Heart left ventricle (tissue), 16 donors: Measurements from ENCODE around the gene LIN37. TPM values are rescaled to one million over a fixed set of nuclear protein-coding genes. Genes with fewer than 3 reads are reported as not detected.

Experiments
- ATAC-seq, 4 donors: fragments of 200-7000 bp; cut with Tn5 transposase; one replicate each; pipeline ENCODE4 v1.9.1; 2020 to 2022; ENCODE audit warnings: moderate library complexity in 4 of 4, mild to moderate bottlenecking in 3 of 4, moderate number of reproducible peaks in 1 of 4
- DNase-seq, 5 donors: peaks; one replicate each; pipeline ENCODE4 v3.0.0-alpha.2; 2020
- H3K27ac ChIP-seq, 12 donors: fragments of 200-600 bp; sonication (generic) in 4 of 12; one replicate each; pipeline versions ENCODE4 v1.5.0 to v1.8.0; 2016 to 2022; ENCODE audit warnings: mild to moderate bottlenecking in 2 of 12
- H3K27me3 ChIP-seq, 9 donors: fragments of 200-600 bp; sonication (generic) in 2 of 9; one replicate each; pipeline versions ENCODE4 v1.5.1 to v1.8.0; 2016 to 2022; ENCODE audit warnings: mild to moderate bottlenecking in 3 of 9
- H3K36me3 ChIP-seq, 9 donors: fragments of 200-600 bp; sonication (generic) in 2 of 9; one replicate each; pipeline versions ENCODE4 v1.5.0 to v1.8.0; 2018 to 2022; ENCODE audit warnings: mild to moderate bottlenecking in 2 of 9
- H3K4me1 ChIP-seq, 12 donors: fragments of 200-600 bp; sonication (generic) in 4 of 12; one replicate each; pipeline versions ENCODE4 v1.5.0 to v1.8.0; 2016 to 2022; ENCODE audit warnings: mild to moderate bottlenecking in 3 of 12
- H3K4me3 ChIP-seq, 12 donors: fragments of 200-600 bp; sonication (generic) in 4 of 12; one replicate each; pipeline versions ENCODE4 v1.5.0 to v1.8.0; 2017 to 2022; ENCODE audit warnings: mild to moderate bottlenecking in 9 of 12, moderate library complexity in 4 of 12
- H3K9me3 ChIP-seq, 12 donors: fragments of 200-600 bp; sonication (generic) in 4 of 12; one replicate each; pipeline versions ENCODE4 v1.5.0 to v1.8.0; 2016 to 2022; ENCODE audit warnings: mild to moderate bottlenecking in 1 of 12
- CTCF ChIP-seq, 12 donors: fragments of 200-600 bp; sonication (generic) in 4 of 12; IDR thresholded peaks; one replicate each; pipeline versions ENCODE4 v1.5.0 to v1.8.0; 2018 to 2022; ENCODE audit warnings: antibody characterized with exemption in 12 of 12, mild to moderate bottlenecking in 5 of 12
- POLR2A ChIP-seq, 2 donors: fragments of 450-650 bp; IDR thresholded peaks; one replicate each; pipeline ENCODE4 v1.6.1; 2017; ENCODE audit warnings: antibody characterized with exemption in 2 of 2, mild to moderate bottlenecking in 2 of 2, moderate library complexity in 2 of 2
- WGBS, 4 donors: extraction: QIAGEN DNeasy Blood & Tissue Kit in 2 of 4; methylation state at CpG; one replicate each; pipeline versions ENCODE4 v1.1.5 to v1.1.7; 2013 to 2018; 5-methylcytosine and 5-hydroxymethylcytosine counted together
- intact Hi-C, 10 donors: fragments of 100-400 bp; cut with DNase I; formaldehyde crosslinking; loops; one replicate each; pipeline versions ENCODE4 v1.11.1 to v1.14.2; 2022
- polyA plus RNA-seq, 2 donors: library from polyadenylated mRNA; stranded (reverse); fragments of 200-250 nt; gene quantifications; one replicate each; pipeline ENCODE4 v1.2.3, GENCODE V29; 2013
- total RNA-seq, 9 donors: library from RNA; depleted of rRNA in 2 of 9; stranded (reverse); fragments of >200 nt in 2 of 9; fragmentation: NEBNext Ultra II Directional in 3 of 9; extraction: Animal tissue kit (Norgen Biotek cat#: 25700) in 3 of 9; gene quantifications; one replicate each; pipeline versions ENCODE4 v1.1.0 to v1.2.4, GENCODE V29; 2016 to 2023
- donor health status: ischemic (EF 13 %, LVEDD 7.1; RV severe dilation, severe dysfunction).
- donor health status: healthy with polysubstance abuse.
- donor health status: DM: no; HTN: yes; CAD: no.
- donor health status: DM: no; HTN: no; CAD: no.
- donor health status: ischemic (EF 25% LVEDD 6.9; RV normal size, moderate dysfunction).
- donor health status: ischemic (EF 25% LVEDD 5.7; RV mildly dilated, moderate dysfunction).
- donor health status: healthy.
- donor health status: DM: yes; HTN: yes; CAD: no.
- donor health status: ischemic (EF 35%, LVEDD 5.7; RV mildly dilated, moderate dysfunction).
- donor health status: nonischemic (EF 11% LVEDD 7.7; RV severe dilation, severe dysfunction).
- donor health status: DM: yes; HTN: yes; CAD: no.
- donor health status: PGD.
- donor health status: ischemic (EF 29% LVEDD 5.4; RV normal size, mild dysfunction).
- donor health status: nonischemic (EF 23%, LVEDD 6.1; RV moderate dilation, normal function).

Gene LIN37
- total and polyA plus RNA-seq, 11 donors = 3.7 to 23.0 (median 7.8) TPM

- DNase-seq (no peak), ATAC-seq (no peak)
- intact Hi-C loops = loop anchor here in 1 of 10 donors (10.0 kb wide), 1 partner anchor 87 kb away; no protein-coding TSS in a partner anchor
- H3K4me1 ChIP-seq = no peaks in the 10 kb centered on the region
- no peaks in the 10 kb centered on the region for H3K9me3 ChIP-seq
- H3K36me3 ChIP-seq = peaks cover 0 to 15% (median 1%) of the 10 kb centered on the region in 9 donors
- WGBS, 4 donors = 91 to 98% (median 95%) methylated on average over 6 to 15 of the region's 15 CpGs
- H3K4me3 ChIP-seq = no peak overlapping the region
- no peak for TF ChIP-seq POLR2A (IDR thresholded peaks at IDR 0.05)
- TF ChIP-seq CTCF (IDR thresholded peaks at IDR 0.05) = no peak
- H3K27me3 ChIP-seq = no peaks in the 10 kb centered on the region
- H3K27ac ChIP-seq = no peak overlapping the region
Observed at GRCh38 chr19:35787227-35787799, 38.9 kb downstream of the LIN37 start.

- TF ChIP-seq POLR2A (IDR thresholded peaks at IDR 0.05) (no peak), CTCF (IDR thresholded peaks at IDR 0.05) (no peak)
- peaks cover 0 to 8% (median 0%) of the 10 kb centered on the region in 9 donors for H3K36me3 ChIP-seq
- WGBS, 4 donors = 82 to 87% (median 84%) methylated on average over 12 of the region's 12 CpGs
- H3K9me3 ChIP-seq = no peaks in the 10 kb centered on the region
- no peaks in the 10 kb centered on the region for H3K4me1 ChIP-seq
- intact Hi-C loops = loop anchor here in 1 of 10 donors (10.0 kb wide), 1 partner anchor 86 kb away; no protein-coding TSS in a partner anchor
- ATAC-seq (no peak), DNase-seq (no peak)
- no peak overlapping the region for H3K27ac ChIP-seq
- H3K27me3 ChIP-seq = no peaks in the 10 kb centered on the region
- no peak overlapping the region for H3K4me3 ChIP-seq
Observed at GRCh38 chr19:35788205-35788960, 40.0 kb downstream of the LIN37 start.

GRCh38 chr19:35789195-35789977 lies 41.0 kb downstream of the LIN37 start:
- peaks cover 0 to 8% (median 0%) of the 10 kb centered on the region in 9 donors for H3K36me3 ChIP-seq
- no peak for ATAC-seq
- H3K27me3 ChIP-seq = no peaks in the 10 kb centered on the region
- intact Hi-C loops = loop anchor here in 1 of 10 donors (10.0 kb wide), 1 partner anchor 85 kb away; no protein-coding TSS in a partner anchor
- H3K9me3 ChIP-seq = no peaks in the 10 kb centered on the region
- DNase-seq = no peak
- no peak for TF ChIP-seq POLR2A (IDR thresholded peaks at IDR 0.05)
- no peak for TF ChIP-seq CTCF (IDR thresholded peaks at IDR 0.05)
- WGBS, 4 donors = 82 to 91% (median 86%) methylated on average over 6 to 11 of the region's 11 CpGs
- no peak overlapping the region for H3K4me3 ChIP-seq
- no peak overlapping the region for H3K27ac ChIP-seq
- H3K4me1 ChIP-seq = no peaks in the 10 kb centered on the region
